Keratinocyte (primary cell): ENCODE data around the gene DNAJC8. TPM values are rescaled to one million over a fixed set of nuclear protein-coding genes. Genes with fewer than 3 reads are reported as not detected.

Experiments used
- DNase-seq: peaks from one replicate; pipeline ENCODE4 v3.0.0-alpha.2; 2011; ENCODE audit warnings: low read depth, missing footprints, low spot score
- FAIRE-seq: peaks from 2 replicates; lab custom pipeline; 2011; peaks lifted over from hg19 to GRCh38; lab: Jason Lieb, UNC
- H2AFZ ChIP-seq: 2 replicates; pipeline ENCODE4 v1.6.0; 2012; ENCODE audit warnings: low read length, control low read depth, inconsistent platforms; ENCODE audit not compliant: control insufficient read depth
- H3K27ac ChIP-seq: 2 replicates; pipeline ENCODE4 v1.5.1; 2011; ENCODE audit warnings: low read length; ENCODE audit not compliant: control insufficient read depth, insufficient read depth
- H3K27me3 ChIP-seq: 3 replicates; pipeline ENCODE4 v1.6.0; 2011; ENCODE audit warnings: low read length; ENCODE audit not compliant: control insufficient read depth, insufficient read depth; ENCODE audit errors: extremely low read depth
- H3K36me3 ChIP-seq, 2 experiments: 2 replicates in 1 of 2; 3 replicates in 1 of 2; pipeline ENCODE4 v1.5.1; 2011; ENCODE audit warnings: low read length in 2 of 2, mild to moderate bottlenecking in 1 of 2; ENCODE audit not compliant: control insufficient read depth in 2 of 2, insufficient read depth in 2 of 2; ENCODE audit errors: extremely low read depth in 1 of 2
- H3K4me1 ChIP-seq: 3 replicates; pipeline ENCODE4 v1.5.1; 2011; ENCODE audit warnings: low read length; ENCODE audit not compliant: control insufficient read depth, insufficient read depth; ENCODE audit errors: extremely low read depth
- H3K4me2 ChIP-seq: 3 replicates; pipeline ENCODE4 v1.6.0; 2011; ENCODE audit warnings: low read depth, low read length; ENCODE audit not compliant: control insufficient read depth, insufficient read depth; ENCODE audit errors: extremely low read depth
- H3K4me3 ChIP-seq, 3 experiments: fragments of 200-600 bp in 1 of 3; sonication (generic) in 1 of 3; 2 replicates in 2 of 3; 3 replicates in 1 of 3; pipeline ENCODE4 v1.5.1; 2011 to 2016; ENCODE audit warnings: low read length in 3 of 3, mild to moderate bottlenecking in 3 of 3, control low read depth in 2 of 3, inconsistent platforms in 1 of 3, low read depth in 1 of 3, mixed read lengths in 1 of 3, mixed run types in 1 of 3, moderate library complexity in 1 of 3; ENCODE audit not compliant: control insufficient read depth in 2 of 3, insufficient read depth in 2 of 3; ENCODE audit errors: extremely low read depth in 1 of 3
- H3K79me2 ChIP-seq: 2 replicates; pipeline ENCODE4 v1.6.0; 2012; ENCODE audit warnings: low read length; ENCODE audit not compliant: control insufficient read depth, insufficient read depth
- H3K9ac ChIP-seq: 3 replicates; pipeline ENCODE4 v1.6.0; 2011; ENCODE audit warnings: low read length; ENCODE audit not compliant: control insufficient read depth, insufficient read depth; ENCODE audit errors: extremely low read depth
- H3K9me1 ChIP-seq: 3 replicates; pipeline ENCODE4 v1.6.0; 2011; ENCODE audit warnings: low read length; ENCODE audit not compliant: control insufficient read depth, insufficient read depth; ENCODE audit errors: extremely low read depth
- H3K9me3 ChIP-seq: 2 replicates; pipeline ENCODE4 v1.5.1; 2012; ENCODE audit warnings: low read depth, low read length; ENCODE audit not compliant: control insufficient read depth
- H4K20me1 ChIP-seq: 3 replicates; pipeline ENCODE4 v1.6.0; 2011; ENCODE audit warnings: low read length; ENCODE audit not compliant: control insufficient read depth, insufficient read depth; ENCODE audit errors: extremely low read depth
- EZH2 ChIP-seq: IDR thresholded peaks from one replicate; pipeline ENCODE4 v1.6.1; 2012; ENCODE audit warnings: inconsistent platforms, mild to moderate bottlenecking, low read length, moderate library complexity
- dilution Hi-C: fragments of 300-500 bp; cut with MboI; formaldehyde crosslinking; loops from one replicate; pipeline ENCODE4 v1.7.0; 2020; ENCODE audit warnings: low sequenced_read_pairs; ENCODE audit not compliant: extremely low pct_ligation_motif_present
- polyA plus RNA-seq, 5 experiments: library from polyadenylated mRNA; depleted of rRNA in 3 of 5; stranded (reverse) in 3 of 5; stranded (forward) in 1 of 5; unstranded in 1 of 5; fragments of >200 nt; gene quantifications; 1 replicate in 1 of 5; 2 replicates in 3 of 5; 3 replicates in 1 of 5; pipeline versions ENCODE4 v1.2.1 to v1.2.3, GENCODE V29; 2011 to 2012; ENCODE audit warnings: missing spikeins in 2 of 5, low read depth in 1 of 5, low replicate concordance in 1 of 5
- TF ChIP-seq, protein P1 (sequence below), 3 experiments: IDR thresholded peaks in 1 of 3; conservative IDR thresholded peaks in 1 of 3; optimal IDR thresholded peaks in 1 of 3; 2 replicates in 2 of 3; 3 replicates in 1 of 3; pipeline versions ENCODE3 to v1.5.1; 2011; ENCODE audit warnings: low read length in 3 of 3, mild to moderate bottlenecking in 3 of 3, moderate library complexity in 2 of 3, control low read depth in 1 of 3, inconsistent platforms in 1 of 3; ENCODE audit not compliant: insufficient read depth in 2 of 3; ENCODE audit errors: extremely low read depth in 1 of 3

The DNAJC8 gene
- polyA plus RNA-seq, 1 donor (not counting 4 experiments of a cell fraction or from before 2014, with no cell fraction given): 104 TPM

DNA sequence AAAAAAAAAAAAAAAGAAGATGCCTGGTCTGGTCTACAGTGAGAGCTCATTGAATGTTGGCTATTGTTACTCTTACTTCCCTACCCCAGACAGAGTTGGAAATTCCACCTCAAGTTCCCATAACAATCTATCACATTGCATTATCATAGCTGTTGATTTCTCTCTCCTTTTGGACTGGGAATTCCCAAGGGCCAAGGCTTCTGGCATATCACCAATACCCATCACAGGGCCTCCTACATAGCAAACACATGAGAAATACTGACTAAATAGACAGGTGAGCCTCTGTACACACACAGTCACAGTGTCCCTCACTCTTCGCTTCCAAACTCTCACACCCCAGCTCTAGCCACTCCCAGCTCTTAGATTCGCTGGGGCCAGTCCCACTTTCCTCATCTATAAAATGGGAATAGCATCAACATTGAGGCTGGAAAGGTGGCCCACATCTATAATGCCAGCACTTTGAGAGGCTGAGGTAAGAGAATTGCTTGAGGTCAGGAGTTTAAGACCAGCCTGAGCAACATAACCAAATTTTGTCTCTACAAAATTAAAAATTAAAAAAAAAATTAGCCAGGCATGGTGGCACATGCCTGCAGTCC lies 62.7 kb downstream of the DNAJC8 start:
- no peaks in the 10 kb centered on the region for H3K27me3 ChIP-seq
- H3K9me1 ChIP-seq: no peaks in the 10 kb centered on the region
- H3K4me3 ChIP-seq: no peak overlapping the region
- H3K4me1 ChIP-seq: peaks cover 18% of the 10 kb centered on the region
- H3K27ac ChIP-seq: no peak overlapping the region
- no peak for FAIRE-seq
- H4K20me1 ChIP-seq: no peaks in the 10 kb centered on the region
- H3K36me3 ChIP-seq: no peaks in the 10 kb centered on the region
- no peaks in the 10 kb centered on the region for H3K9me3 ChIP-seq
- H3K79me2 ChIP-seq: no peaks in the 10 kb centered on the region
- H3K4me2 ChIP-seq: no peak overlapping the region
- DNase-seq: no peak
- H2AFZ ChIP-seq: no peak overlapping the region
- no peak for TF ChIP-seq EZH2
- TF ChIP-seq, protein P1, sequence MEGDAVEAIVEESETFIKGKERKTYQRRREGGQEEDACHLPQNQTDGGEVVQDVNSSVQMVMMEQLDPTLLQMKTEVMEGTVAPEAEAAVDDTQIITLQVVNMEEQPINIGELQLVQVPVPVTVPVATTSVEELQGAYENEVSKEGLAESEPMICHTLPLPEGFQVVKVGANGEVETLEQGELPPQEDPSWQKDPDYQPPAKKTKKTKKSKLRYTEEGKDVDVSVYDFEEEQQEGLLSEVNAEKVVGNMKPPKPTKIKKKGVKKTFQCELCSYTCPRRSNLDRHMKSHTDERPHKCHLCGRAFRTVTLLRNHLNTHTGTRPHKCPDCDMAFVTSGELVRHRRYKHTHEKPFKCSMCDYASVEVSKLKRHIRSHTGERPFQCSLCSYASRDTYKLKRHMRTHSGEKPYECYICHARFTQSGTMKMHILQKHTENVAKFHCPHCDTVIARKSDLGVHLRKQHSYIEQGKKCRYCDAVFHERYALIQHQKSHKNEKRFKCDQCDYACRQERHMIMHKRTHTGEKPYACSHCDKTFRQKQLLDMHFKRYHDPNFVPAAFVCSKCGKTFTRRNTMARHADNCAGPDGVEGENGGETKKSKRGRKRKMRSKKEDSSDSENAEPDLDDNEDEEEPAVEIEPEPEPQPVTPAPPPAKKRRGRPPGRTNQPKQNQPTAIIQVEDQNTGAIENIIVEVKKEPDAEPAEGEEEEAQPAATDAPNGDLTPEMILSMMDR (optimal IDR thresholded peaks at IDR 0.05 in 1 of 3, IDR thresholded peaks at IDR 0.05 in 1 of 3, conservative IDR thresholded peaks at IDR 0.05 in 1 of 3; ENCODE audit: extremely low read depth in 1 of 3, insufficient read depth in 2 of 3, low read length in 3 of 3): no peak
- dilution Hi-C loops: no loop called here
- no peak overlapping the region for H3K9ac ChIP-seq

GRCh38 chr1:28163496-28164161 lies 69.2 kb downstream of the DNAJC8 start:
- dilution Hi-C loops: no loop called here
- no peak for FAIRE-seq

More at GRCh38 chr1:28163496-28164161, 69.2 kb downstream of the DNAJC8 start:
- TF ChIP-seq EZH2: no peak
- H3K9ac ChIP-seq: no peak overlapping the region
- no peak overlapping the region for H3K4me3 ChIP-seq
- no peak for DNase-seq
- H3K27ac ChIP-seq: no peak overlapping the region
- H3K4me2 ChIP-seq: no peak overlapping the region
- no peaks in the 10 kb centered on the region for H3K27me3 ChIP-seq
- H3K9me1 ChIP-seq: no peaks in the 10 kb centered on the region
- H4K20me1 ChIP-seq: no peaks in the 10 kb centered on the region
- H3K79me2 ChIP-seq: no peaks in the 10 kb centered on the region
- H3K9me3 ChIP-seq: no peaks in the 10 kb centered on the region
- peaks cover 13% of the 10 kb centered on the region for H3K4me1 ChIP-seq
- no peak overlapping the region for H2AFZ ChIP-seq
- no peaks in the 10 kb centered on the region for H3K36me3 ChIP-seq
